ENCODE data around the gene IGF2R. TPM values are rescaled to one million over a fixed set of nuclear protein-coding genes. Genes with fewer than 3 reads are reported as not detected.
"Not testable (repeated sequence)": the region's sequence is repeated elsewhere in the genome, so short reads cannot be mapped to it uniquely, and the experiment has no call there.

Gene IGF2R
- total RNA-seq, 4 donors from 2014 or later, result 48.8 to 106 (median 92.3) TPM

GRCh38 chr6:159999240-159999671, 30.4 kb downstream of the IGF2R start:
- 88 to 97% methylated on average over 3 to 6 of the region's 6 CpGs for WGBS, 2 donors (ENCODE audit: low coverage in 1 of 2)
- intact Hi-C loops (cut with DNase I; ENCODE audit: low total_unique reads) (no loop called here), in situ Hi-C loops (cut with MboI; ENCODE audit: low pct_ligation_motif_present in 1 of 4, low pct_unique_long_range_greater_than_20kb in 1 of 4, low sequenced_read_pairs in 3 of 4) (no loop called here)
- Histone ChIP-seq H3K27me3 (no peaks in the 10 kb centered on the region), H3K4me3 (no peak overlapping the region), H3K27ac (no peak overlapping the region), H3K36me3 (no peaks in the 10 kb centered on the region), H3K9me3 (no peaks in the 10 kb centered on the region), H3K4me1 (peaks cover 0 to 10% (median 3%) of the 10 kb centered on the region in 4 donors)
- no peak for TF ChIP-seq POLR2AphosphoS5 (IDR thresholded peaks at IDR 0.05)
- no peak for TF ChIP-seq POLR2A (IDR thresholded peaks at IDR 0.05)
- no peak for TF ChIP-seq EP300 (IDR thresholded peaks at IDR 0.05; ENCODE audit: low read depth)
- no peak for TF ChIP-seq CTCF (IDR thresholded peaks at IDR 0.05)
- no peak for DNase-seq

GRCh38 chr6:160000280-160000704, 31.4 kb downstream of the IGF2R start:
- Histone ChIP-seq H3K27ac (no peak overlapping the region), H3K4me3 (no peak overlapping the region), H3K4me1 (peaks cover 0 to 5% (median 2%) of the 10 kb centered on the region in 4 donors), H3K27me3 (no peaks in the 10 kb centered on the region), H3K36me3 (no peaks in the 10 kb centered on the region), H3K9me3 (no peaks in the 10 kb centered on the region)
- intact Hi-C loops (cut with DNase I; ENCODE audit: low total_unique reads) (no loop called here), in situ Hi-C loops (cut with MboI; ENCODE audit: low pct_ligation_motif_present in 1 of 4, low pct_unique_long_range_greater_than_20kb in 1 of 4, low sequenced_read_pairs in 3 of 4) (no loop called here)
- no peak for TF ChIP-seq POLR2AphosphoS5 (IDR thresholded peaks at IDR 0.05)
- no peak for TF ChIP-seq POLR2A (IDR thresholded peaks at IDR 0.05)
- no peak for TF ChIP-seq EP300 (IDR thresholded peaks at IDR 0.05; ENCODE audit: low read depth)
- TF ChIP-seq CTCF (IDR thresholded peaks at IDR 0.05), result no peak
- 75 to 87% methylated on average over 4 to 8 of the region's 8 CpGs for WGBS, 2 donors (ENCODE audit: low coverage in 1 of 2)
- no peak for DNase-seq

- DNase-seq; H3K4me3 ChIP-seq; H3K9me3 ChIP-seq; H3K4me1 ChIP-seq; in situ Hi-C loops (cut with MboI; ENCODE audit: low pct_ligation_motif_present in 1 of 4, low pct_unique_long_range_greater_than_20kb in 1 of 4, low sequenced_read_pairs in 3 of 4); H3K36me3 ChIP-seq; H3K27ac ChIP-seq; intact Hi-C loops (cut with DNase I; ENCODE audit: low total_unique reads); H3K27me3 ChIP-seq: not testable (repeated sequence)
- WGBS, 2 donors (ENCODE audit: low coverage in 1 of 2), result 91 to 100% methylated on average over 1 to 9 of the region's 9 CpGs
Measured at GRCh38 chr6:160000893-160001427, 32.1 kb downstream of the IGF2R start.

GRCh38 chr6:160002882-160003281, 34.0 kb downstream of the IGF2R start:
- intact Hi-C loops (cut with DNase I; ENCODE audit: low total_unique reads), result no loop called here
- H3K36me3 ChIP-seq, result no peaks in the 10 kb centered on the region
- H3K4me1 ChIP-seq, result peaks cover 0 to 11% (median 2%) of the 10 kb centered on the region in 4 donors
- no peaks in the 10 kb centered on the region for H3K9me3 ChIP-seq
- 47 to 56% methylated on average over 2 of the region's 2 CpGs for WGBS, 2 donors (ENCODE audit: low coverage in 1 of 2)
- no peak overlapping the region for H3K4me3 ChIP-seq
- no peaks in the 10 kb centered on the region for H3K27me3 ChIP-seq
- no peak for DNase-seq
- in situ Hi-C loops (cut with MboI; ENCODE audit: low pct_ligation_motif_present in 1 of 4, low pct_unique_long_range_greater_than_20kb in 1 of 4, low sequenced_read_pairs in 3 of 4), result no loop called here
- no peak for TF ChIP-seq EP300 (IDR thresholded peaks at IDR 0.05; ENCODE audit: low read depth)
- no peak for TF ChIP-seq POLR2AphosphoS5 (IDR thresholded peaks at IDR 0.05)
- no peak for TF ChIP-seq CTCF (IDR thresholded peaks at IDR 0.05)
- no peak for TF ChIP-seq POLR2A (IDR thresholded peaks at IDR 0.05)
- no peak overlapping the region for H3K27ac ChIP-seq

- H3K9me3 ChIP-seq, result no peaks in the 10 kb centered on the region
- H3K27ac ChIP-seq, result no peak overlapping the region
- intact Hi-C loops (cut with DNase I; ENCODE audit: low total_unique reads), result no loop called here
- DNase-seq, result no peak
- 76% methylated on average over 8 of the region's 8 CpGs; no CpG with 5 or more reads in 1 of the 2 donors for WGBS, 2 donors (ENCODE audit: low coverage in 1 of 2)
- H3K27me3 ChIP-seq, result no peaks in the 10 kb centered on the region
- no peaks in the 10 kb centered on the region for H3K36me3 ChIP-seq
- no peak for TF ChIP-seq POLR2A (IDR thresholded peaks at IDR 0.05)
- no peak for TF ChIP-seq EP300 (IDR thresholded peaks at IDR 0.05; ENCODE audit: low read depth)
- no peak for TF ChIP-seq POLR2AphosphoS5 (IDR thresholded peaks at IDR 0.05)
- TF ChIP-seq CTCF (IDR thresholded peaks at IDR 0.05), result no peak
- in situ Hi-C loops (cut with MboI; ENCODE audit: low pct_ligation_motif_present in 1 of 4, low pct_unique_long_range_greater_than_20kb in 1 of 4, low sequenced_read_pairs in 3 of 4), result no loop called here
- peaks cover 0 to 19% (median 2%) of the 10 kb centered on the region in 4 donors for H3K4me1 ChIP-seq
- no peak overlapping the region for H3K4me3 ChIP-seq
Measured at GRCh38 chr6:160004018-160004417, 35.1 kb downstream of the IGF2R start.
